AG10803 (cell line): ENCODE measurements around the gene PACSIN1.
A peak's percentile ranks its signal among the peaks of the same experiment; 100 is the strongest.

Experiments
- DNase-seq: peaks from one replicate; pipeline ENCODE4 v3.0.0; 2010; ENCODE audit warnings: low read depth
- H3K4me3 ChIP-seq: 2 replicates; pipeline ENCODE4 v1.5.1; 2011; ENCODE audit warnings: mild to moderate bottlenecking, low read length, control low read depth
- CTCF ChIP-seq: conservative IDR thresholded peaks from 2 replicates; pipeline ENCODE4 v1.5.1; 2011; ENCODE audit warnings: mild to moderate bottlenecking, low read length, control low read depth, inconsistent platforms

PACSIN1 gene

GRCh38 chr6:34465531-34466241, at the start of gene PACSIN1:
Gene PACSIN1 (plus strand): TSS chr6:34466076. CDS start chr6:34526306, 60,230 bp downstream.
- peak within 1 kb of the TSS; percentile 7; the same call in 1 of the 2 replicates for H3K4me3 ChIP-seq
- DNase-seq, result no peak
- TF ChIP-seq CTCF, result no peak

- no peak for TF ChIP-seq CTCF
- H3K4me3 ChIP-seq, result no peak overlapping the region
- no peak for DNase-seq
Measured at GRCh38 chr6:34416877-34417371, 49.0 kb upstream of the PACSIN1 start.

GRCh38 chr6:34418367-34418766, 47.5 kb upstream of the PACSIN1 start:
- no peak for DNase-seq
- TF ChIP-seq CTCF, result no peak
- H3K4me3 ChIP-seq, result no peak overlapping the region

- TF ChIP-seq CTCF, result no peak
- DNase-seq, result no peak
- H3K4me3 ChIP-seq, result no peak overlapping the region
Measured at GRCh38 chr6:34423254-34423653, 42.6 kb upstream of the PACSIN1 start.

- DNase-seq, result no peak
Measured at GRCh38 chr6:34424200-34425131, 41.4 kb upstream of the PACSIN1 start.

GRCh38 chr6:34425132-34425497, 40.8 kb upstream of the PACSIN1 start:
- no peak for DNase-seq
- H3K4me3 ChIP-seq, result peak overlapping the region; percentile 99
- no peak for TF ChIP-seq CTCF

More at GRCh38 chr6:34424200-34425131, 41.4 kb upstream of the PACSIN1 start:
- no peak for TF ChIP-seq CTCF
- H3K4me3 ChIP-seq, result peak overlapping the region; percentile 99
